ENCODE results near the gene CD3E.

CD3E gene

DNA sequence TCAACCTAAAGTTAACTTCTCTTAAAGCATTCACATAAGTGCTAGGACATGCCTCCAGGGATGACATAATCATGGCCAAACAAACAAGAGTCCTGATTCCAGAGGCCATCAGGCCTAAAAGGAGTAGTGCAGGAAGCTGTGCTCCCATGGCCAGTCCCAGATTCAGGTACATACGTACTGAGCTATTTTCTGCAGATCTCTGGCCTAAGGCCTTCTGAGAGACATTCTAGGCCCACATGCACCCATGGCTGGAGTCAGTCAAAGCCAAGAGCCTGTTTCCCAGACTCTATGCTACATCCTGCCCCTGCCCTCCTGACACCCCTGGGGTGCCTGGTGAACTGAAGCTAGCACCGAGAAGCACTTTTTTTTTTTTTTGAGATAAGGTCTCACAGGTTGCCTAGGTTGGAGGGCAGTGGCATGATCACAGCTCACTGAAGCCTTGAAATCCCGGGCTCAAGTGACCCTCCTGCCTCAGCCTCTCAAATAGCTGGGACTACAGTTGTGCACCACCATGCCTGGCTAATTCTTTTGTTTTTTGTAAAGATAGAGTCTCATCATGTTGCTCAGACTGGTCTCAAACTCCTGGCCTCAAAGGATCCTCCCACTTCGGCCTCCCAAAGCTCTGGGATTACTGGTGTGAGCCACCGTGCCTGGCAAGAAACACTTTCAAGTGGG lies 37.4 kb downstream of the CD3E start:
- H3K4me3 ChIP-seq (replicated peaks; ENCODE audit: low read depth, low read length) = no peak overlapping the region
- DNase-seq (ENCODE audit: extremely low read depth, low read depth) = no peak
- TF ChIP-seq, protein P1, sequence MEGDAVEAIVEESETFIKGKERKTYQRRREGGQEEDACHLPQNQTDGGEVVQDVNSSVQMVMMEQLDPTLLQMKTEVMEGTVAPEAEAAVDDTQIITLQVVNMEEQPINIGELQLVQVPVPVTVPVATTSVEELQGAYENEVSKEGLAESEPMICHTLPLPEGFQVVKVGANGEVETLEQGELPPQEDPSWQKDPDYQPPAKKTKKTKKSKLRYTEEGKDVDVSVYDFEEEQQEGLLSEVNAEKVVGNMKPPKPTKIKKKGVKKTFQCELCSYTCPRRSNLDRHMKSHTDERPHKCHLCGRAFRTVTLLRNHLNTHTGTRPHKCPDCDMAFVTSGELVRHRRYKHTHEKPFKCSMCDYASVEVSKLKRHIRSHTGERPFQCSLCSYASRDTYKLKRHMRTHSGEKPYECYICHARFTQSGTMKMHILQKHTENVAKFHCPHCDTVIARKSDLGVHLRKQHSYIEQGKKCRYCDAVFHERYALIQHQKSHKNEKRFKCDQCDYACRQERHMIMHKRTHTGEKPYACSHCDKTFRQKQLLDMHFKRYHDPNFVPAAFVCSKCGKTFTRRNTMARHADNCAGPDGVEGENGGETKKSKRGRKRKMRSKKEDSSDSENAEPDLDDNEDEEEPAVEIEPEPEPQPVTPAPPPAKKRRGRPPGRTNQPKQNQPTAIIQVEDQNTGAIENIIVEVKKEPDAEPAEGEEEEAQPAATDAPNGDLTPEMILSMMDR (IDR thresholded peaks at IDR 0.05; ENCODE audit: low read depth, low read length, missing control alignments) = no peak

DNA sequence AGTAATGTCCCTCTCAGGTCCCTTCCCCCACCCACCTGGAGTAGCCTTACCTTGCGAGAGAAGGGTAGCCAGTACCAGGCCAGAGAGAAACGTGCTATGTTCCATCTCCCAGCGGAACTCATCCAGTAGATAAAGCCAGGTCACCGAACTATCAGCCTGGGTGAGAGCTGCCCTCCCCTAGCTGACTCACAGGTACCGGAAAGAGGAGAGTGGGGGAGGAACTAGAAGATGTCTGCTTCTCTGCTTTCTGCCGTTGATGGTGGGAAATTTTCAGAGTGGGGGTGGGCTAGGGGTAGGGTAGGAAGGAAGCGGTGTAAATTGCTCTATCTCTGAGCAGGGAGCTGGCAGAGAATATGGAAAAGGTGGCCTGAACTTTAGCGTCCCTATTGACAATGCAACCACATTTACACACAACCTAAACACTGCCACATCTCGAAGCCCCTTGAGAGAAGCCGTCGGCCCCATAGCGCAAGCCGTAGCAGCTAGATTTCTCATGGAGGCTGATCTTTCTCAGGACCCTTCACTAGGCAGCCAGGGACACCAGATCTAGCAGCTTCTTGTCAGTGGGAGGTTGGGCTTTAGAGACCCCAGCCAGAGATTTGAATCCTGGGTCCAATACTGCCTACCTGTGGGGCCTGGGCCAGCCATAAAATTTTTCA lies 38.1 kb downstream of the CD3E start, which contains the start of gene CD3D:
TSS of gene CD3D (minus strand) at position 203 of the 659 bp plus-strand sequence. CDS start at position 105, 98 bp downstream.
- no peak for DNase-seq (ENCODE audit: extremely low read depth, low read depth)
- TF ChIP-seq, protein P1 (IDR thresholded peaks at IDR 0.05; ENCODE audit: low read depth, low read length, missing control alignments) = no peak
- H3K4me3 ChIP-seq (replicated peaks; ENCODE audit: low read depth, low read length) = no peak within 1 kb of the TSS

DNA sequence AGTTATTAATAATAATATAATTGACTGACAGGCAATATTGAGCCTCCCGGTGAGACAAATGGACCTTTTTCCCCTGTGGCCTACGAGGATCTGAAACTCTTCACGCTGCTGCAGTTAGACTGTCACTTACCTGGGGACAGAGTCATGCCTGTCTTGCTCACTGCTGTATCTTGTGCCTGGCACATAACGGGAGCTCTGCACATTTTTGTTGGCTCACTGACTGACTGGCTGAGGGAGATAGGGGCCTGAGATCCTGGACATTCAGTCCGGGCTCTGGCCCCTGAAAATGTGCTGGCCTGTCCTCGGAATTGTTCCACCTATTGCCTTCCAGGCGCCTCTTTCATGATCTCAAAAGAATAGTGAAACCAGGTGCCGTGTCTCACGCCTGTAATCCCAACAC lies 38.7 kb downstream of the CD3E start:
- DNase-seq (ENCODE audit: extremely low read depth, low read depth) = no peak
- H3K4me3 ChIP-seq (replicated peaks; ENCODE audit: low read depth, low read length) = no peak overlapping the region
- TF ChIP-seq, protein P1 (IDR thresholded peaks at IDR 0.05; ENCODE audit: low read depth, low read length, missing control alignments) = no peak

DNA sequence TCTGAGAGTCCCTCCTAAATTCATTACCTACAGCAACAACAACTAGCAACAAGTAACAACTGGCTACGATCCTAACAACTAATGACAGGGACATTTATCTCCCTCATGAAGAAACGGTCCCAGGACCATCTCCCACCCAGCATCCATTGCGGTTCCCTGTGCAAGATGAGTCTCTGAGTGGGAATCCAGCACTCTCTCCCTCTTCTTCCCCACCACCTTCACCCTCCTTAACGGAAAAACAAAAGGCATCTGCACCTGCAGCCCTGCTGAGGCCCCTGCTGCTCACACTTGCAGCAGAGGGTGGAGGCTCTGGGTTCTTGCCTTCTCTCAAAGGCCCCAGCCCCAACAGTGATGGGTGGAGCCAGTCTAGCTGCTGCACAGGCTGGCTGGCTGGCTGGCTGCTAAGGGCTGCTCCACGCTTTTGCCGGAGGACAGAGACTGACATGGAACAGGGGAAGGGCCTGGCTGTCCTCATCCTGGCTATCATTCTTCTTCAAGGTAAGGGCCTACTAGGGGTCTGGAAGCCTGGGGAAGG lies 39.5 kb downstream of the CD3E start, which contains the start of gene CD3G:
TSS of gene CD3G (plus strand) at position 364 of the 535 bp plus-strand sequence. CDS start at position 444, 80 bp downstream.
- TF ChIP-seq, protein P1 (IDR thresholded peaks at IDR 0.05; ENCODE audit: low read depth, low read length, missing control alignments) = no peak
- H3K4me3 ChIP-seq (replicated peaks; ENCODE audit: low read depth, low read length) = no peak within 1 kb of the TSS
- no peak for DNase-seq (ENCODE audit: extremely low read depth, low read depth)

DNA sequence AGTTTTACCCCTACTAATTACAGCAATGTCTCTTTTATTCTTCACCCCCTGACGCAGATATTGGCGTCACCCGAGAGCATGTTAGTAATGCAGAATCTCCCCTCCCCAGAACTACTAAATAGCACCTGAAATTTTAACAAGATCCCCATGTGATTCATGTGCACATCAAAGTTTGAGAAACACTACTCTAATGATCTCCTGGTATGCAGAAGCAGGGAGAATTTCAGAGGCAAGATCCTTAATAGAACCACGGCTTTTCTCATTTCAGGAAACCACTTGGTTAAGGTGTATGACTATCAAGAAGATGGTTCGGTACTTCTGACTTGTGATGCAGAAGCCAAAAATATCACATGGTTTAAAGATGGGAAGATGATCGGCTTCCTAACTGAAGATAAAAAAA lies 44.9 kb downstream of the CD3E start:
- DNase-seq (ENCODE audit: extremely low read depth, low read depth) = no peak
- H3K4me3 ChIP-seq (replicated peaks; ENCODE audit: low read depth, low read length) = no peak overlapping the region
- TF ChIP-seq, protein P1 (IDR thresholded peaks at IDR 0.05; ENCODE audit: low read depth, low read length, missing control alignments) = no peak

DNA sequence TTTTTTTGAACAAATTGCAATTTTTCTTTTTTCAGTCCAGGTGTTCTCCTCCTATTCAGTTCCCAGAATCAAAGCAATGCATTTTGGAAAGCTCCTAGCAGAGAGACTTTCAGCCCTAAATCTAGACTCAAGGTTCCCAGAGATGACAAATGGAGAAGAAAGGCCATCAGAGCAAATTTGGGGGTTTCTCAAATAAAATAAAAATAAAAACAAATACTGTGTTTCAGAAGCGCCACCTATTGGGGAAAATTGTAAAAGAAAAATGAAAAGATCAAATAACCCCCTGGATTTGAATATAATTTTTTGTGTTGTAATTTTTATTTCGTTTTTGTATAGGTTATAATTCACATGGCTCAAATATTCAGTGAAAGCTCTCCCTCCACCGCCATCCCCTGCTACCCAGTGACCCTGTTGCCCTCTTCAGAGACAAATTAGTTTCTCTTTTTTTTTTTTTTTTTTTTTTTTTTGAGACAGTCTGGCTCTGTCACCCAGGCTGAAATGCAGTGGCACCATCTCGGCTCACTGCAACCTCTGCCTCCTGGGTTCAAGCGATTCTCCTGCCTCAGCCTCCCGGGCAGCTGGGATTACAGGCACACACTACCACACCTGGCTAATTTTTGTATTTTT lies 48.7 kb downstream of the CD3E start:
- no peak overlapping the region for H3K4me3 ChIP-seq (replicated peaks; ENCODE audit: low read depth, low read length)
- DNase-seq (ENCODE audit: extremely low read depth, low read depth) = no peak
- TF ChIP-seq, protein P1 (IDR thresholded peaks at IDR 0.05; ENCODE audit: low read depth, low read length, missing control alignments) = peak; percentile 21
